Caco-2 (cell line): ENCODE data around the gene LRRC23. TPM values are rescaled to one million over a fixed set of nuclear protein-coding genes. Genes with fewer than 3 reads are reported as not detected.

Experiments used
- BruUV-seq: library from RNA; stranded (reverse); fragments of 400-500 nt; replicated peaks from 2 replicates; lab custom pipeline; 2021; lab: Mats Ljungman, UMichigan
- CTCF ChIA-PET: fragments of 300-600 bp; sonication (Branson Sonifier 250); formaldehyde crosslinking; loops from one replicate; lab custom pipeline; 2022; ENCODE audit warnings: antibody characterized with exemption; lab: Charles Lee
- POLR2A ChIA-PET: fragments of 300-600 bp; sonication (Branson Sonifier 250); formaldehyde crosslinking; loops from one replicate; lab custom pipeline; 2022; ENCODE audit warnings: antibody characterized with exemption; lab: Charles Lee
- DNase-seq, 2 experiments: peaks; one replicate each; pipeline versions ENCODE4 v3.0.0 to v3.0.0-alpha.2; 2020 to 2022
- H3K27me3 ChIP-seq: replicated peaks from 2 replicates; pipeline ENCODE4 v1.6.0; 2011; ENCODE audit warnings: low read length; ENCODE audit not compliant: control insufficient read depth, insufficient read depth
- H3K36me3 ChIP-seq: 2 replicates; pipeline ENCODE4 v1.5.1; 2011; ENCODE audit warnings: low read length; ENCODE audit not compliant: control insufficient read depth, insufficient read depth
- H3K4me1 ChIP-seq: fragments of 250-450 bp; sonication (Bioruptor Pico); 2 replicates; pipeline ENCODE4 v1.5.1; 2020; ENCODE audit warnings: mild to moderate bottlenecking
- H3K4me3 ChIP-seq: 2 replicates; pipeline ENCODE4 v1.5.1; 2011; ENCODE audit warnings: low read depth, mild to moderate bottlenecking, control low read depth, low read length
- H3K9me3 ChIP-seq: fragments of 250-450 bp; sonication (Bioruptor Pico); 2 replicates; pipeline ENCODE4 v1.5.1; 2020; ENCODE audit warnings: mild to moderate bottlenecking, moderate library complexity
- H3K27ac Mint-ChIP-seq: one replicate; pipeline ENCODE4 v1.8.0; 2022; ENCODE audit warnings: mixed read lengths; ENCODE audit not compliant: unreplicated experiment
- H3K27me3 Mint-ChIP-seq: one replicate; pipeline ENCODE4 v1.8.0; 2022; ENCODE audit warnings: mixed read lengths; ENCODE audit not compliant: insufficient read depth, unreplicated experiment
- H3K36me3 Mint-ChIP-seq: one replicate; pipeline ENCODE4 v1.8.0; 2022; ENCODE audit warnings: mild to moderate bottlenecking, mixed read lengths; ENCODE audit not compliant: insufficient read depth, unreplicated experiment
- H3K4me1 Mint-ChIP-seq: one replicate; pipeline ENCODE4 v1.8.0; 2022; ENCODE audit warnings: low read depth, mixed read lengths; ENCODE audit not compliant: unreplicated experiment
- H3K4me3 Mint-ChIP-seq: one replicate; pipeline ENCODE4 v1.8.0; 2022; ENCODE audit warnings: mild to moderate bottlenecking, moderate library complexity, mixed read lengths; ENCODE audit not compliant: unreplicated experiment
- H3K9me3 Mint-ChIP-seq: one replicate; pipeline ENCODE4 v1.8.0; 2022; ENCODE audit warnings: mixed read lengths; ENCODE audit not compliant: unreplicated experiment
- intact Hi-C: fragments of 100-400 bp; cut with micrococcal nuclease; formaldehyde crosslinking; loops from one replicate; pipeline ENCODE4 v1.10.0; 2022; ENCODE audit not compliant: unreplicated experiment
- microRNA-seq: library from miRNA; unstranded; fragments of <30 nt; microRNA quantifications from one replicate; pipeline ENCODE4 v1.2.0, GENCODE V29; 2022
- total RNA-seq: library from RNA; stranded (reverse); gene quantifications from 2 replicates; pipeline ENCODE4 v1.2.3, GENCODE V29; 2022
- TF ChIP-seq, protein P1 (sequence below), 2 experiments: fragments of 200-600 bp in 1 of 2; IDR thresholded peaks; 1 replicate in 1 of 2; 2 replicates in 1 of 2; pipeline versions ENCODE4 v1.5.1 to v1.8.0; 2011 to 2022; ENCODE audit warnings: antibody characterized with exemption in 1 of 2, control low read depth in 1 of 2, inconsistent platforms in 1 of 2, low read depth in 1 of 2, low read length in 1 of 2, mild to moderate bottlenecking in 1 of 2, moderate library complexity in 1 of 2; ENCODE audit not compliant: insufficient read depth in 1 of 2, severe bottlenecking in 1 of 2, unreplicated experiment in 1 of 2

LRRC23 gene
- total RNA-seq, 1 experiment from 2014 or later, result 8.6 TPM

DNA sequence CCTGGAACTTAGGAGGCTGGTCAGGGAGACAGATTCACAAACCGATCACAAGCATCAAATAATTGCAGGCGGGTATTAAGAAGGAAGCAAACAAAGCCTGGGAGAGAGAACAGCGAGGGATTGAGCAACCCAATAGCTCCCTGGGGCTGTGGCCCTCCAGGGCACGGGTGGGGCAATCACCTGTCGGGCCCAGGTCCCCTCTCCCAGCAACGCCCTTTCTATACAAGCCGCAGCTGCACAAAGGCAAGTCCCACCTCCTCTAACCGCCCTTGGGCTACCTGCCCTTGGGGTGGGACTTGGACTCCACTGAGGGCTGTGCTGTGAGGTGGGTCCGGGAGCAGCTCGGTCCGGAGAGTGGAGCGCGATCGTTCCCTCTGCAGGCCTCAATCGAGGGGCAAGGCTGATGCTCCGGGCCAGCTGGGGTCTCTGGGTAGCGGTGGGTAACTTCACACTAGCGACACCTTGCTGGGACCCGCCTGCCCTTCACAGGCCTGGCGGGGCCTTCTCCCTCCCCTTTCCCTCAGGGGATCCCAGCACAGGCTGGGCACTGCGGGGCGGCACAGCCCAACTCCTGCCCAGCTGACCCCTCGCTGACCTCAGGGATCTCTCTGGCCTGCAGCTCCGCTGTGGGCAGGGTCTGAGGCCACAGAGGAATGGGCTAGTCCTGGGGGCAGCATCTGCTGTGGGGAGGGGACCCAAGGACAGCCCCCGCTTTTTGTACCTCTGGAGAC is 57.8 kb downstream of the LRRC23 start:
- peaks cover 28% of the 10 kb centered on the region for H3K4me1 Mint-ChIP-seq
- no peaks in the 10 kb centered on the region for H3K27me3 ChIP-seq
- TF ChIP-seq, protein P1, sequence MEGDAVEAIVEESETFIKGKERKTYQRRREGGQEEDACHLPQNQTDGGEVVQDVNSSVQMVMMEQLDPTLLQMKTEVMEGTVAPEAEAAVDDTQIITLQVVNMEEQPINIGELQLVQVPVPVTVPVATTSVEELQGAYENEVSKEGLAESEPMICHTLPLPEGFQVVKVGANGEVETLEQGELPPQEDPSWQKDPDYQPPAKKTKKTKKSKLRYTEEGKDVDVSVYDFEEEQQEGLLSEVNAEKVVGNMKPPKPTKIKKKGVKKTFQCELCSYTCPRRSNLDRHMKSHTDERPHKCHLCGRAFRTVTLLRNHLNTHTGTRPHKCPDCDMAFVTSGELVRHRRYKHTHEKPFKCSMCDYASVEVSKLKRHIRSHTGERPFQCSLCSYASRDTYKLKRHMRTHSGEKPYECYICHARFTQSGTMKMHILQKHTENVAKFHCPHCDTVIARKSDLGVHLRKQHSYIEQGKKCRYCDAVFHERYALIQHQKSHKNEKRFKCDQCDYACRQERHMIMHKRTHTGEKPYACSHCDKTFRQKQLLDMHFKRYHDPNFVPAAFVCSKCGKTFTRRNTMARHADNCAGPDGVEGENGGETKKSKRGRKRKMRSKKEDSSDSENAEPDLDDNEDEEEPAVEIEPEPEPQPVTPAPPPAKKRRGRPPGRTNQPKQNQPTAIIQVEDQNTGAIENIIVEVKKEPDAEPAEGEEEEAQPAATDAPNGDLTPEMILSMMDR (IDR thresholded peaks at IDR 0.05; ENCODE audit: insufficient read depth in 1 of 2, low read depth in 1 of 2, low read length in 1 of 2, severe bottlenecking in 1 of 2, unreplicated experiment in 1 of 2), result no peak
- no peaks in the 10 kb centered on the region for H3K9me3 Mint-ChIP-seq
- peak overlapping the region; percentile 81 for H3K4me3 Mint-ChIP-seq
- peaks cover 8% of the 10 kb centered on the region; the same call in 1 of the 2 replicates for H3K36me3 ChIP-seq
- peak; percentile 90 to 93 for DNase-seq
- H3K27me3 Mint-ChIP-seq, result no peaks in the 10 kb centered on the region
- peak overlapping the region; percentile 93 for H3K27ac Mint-ChIP-seq
- ChIA-PET POLR2A (interaction anchor here (0.5 to 9.3 kb wide), 12 partner anchors 16 to 905 kb away, joined by 3 to 237 read pairs (median 4); partner anchors contain the start of genes C12orf57, CDCA3, COPS7A and LPCAT3), CTCF (interaction anchor here (0.5 to 8.6 kb wide), 14 partner anchors 17 to 117 kb away, joined by 3 to 241 read pairs (median 3); partner anchors contain the start of genes C12orf57, LPCAT3, RNU7-1 and SPSB2)
- no TSS peak for BruUV-seq
- peaks cover 35% of the 10 kb centered on the region for H3K4me1 ChIP-seq
- peak overlapping the region; percentile 64 for H3K4me3 ChIP-seq
- peaks cover 60% of the 10 kb centered on the region for H3K36me3 Mint-ChIP-seq
- H3K9me3 ChIP-seq, result no peaks in the 10 kb centered on the region
- intact Hi-C loops, result loop anchor here (1.0 to 5.0 kb wide), 5 partner anchors 16 to 147 kb away; partner anchors contain the start of genes C1R and C1RL

DNA sequence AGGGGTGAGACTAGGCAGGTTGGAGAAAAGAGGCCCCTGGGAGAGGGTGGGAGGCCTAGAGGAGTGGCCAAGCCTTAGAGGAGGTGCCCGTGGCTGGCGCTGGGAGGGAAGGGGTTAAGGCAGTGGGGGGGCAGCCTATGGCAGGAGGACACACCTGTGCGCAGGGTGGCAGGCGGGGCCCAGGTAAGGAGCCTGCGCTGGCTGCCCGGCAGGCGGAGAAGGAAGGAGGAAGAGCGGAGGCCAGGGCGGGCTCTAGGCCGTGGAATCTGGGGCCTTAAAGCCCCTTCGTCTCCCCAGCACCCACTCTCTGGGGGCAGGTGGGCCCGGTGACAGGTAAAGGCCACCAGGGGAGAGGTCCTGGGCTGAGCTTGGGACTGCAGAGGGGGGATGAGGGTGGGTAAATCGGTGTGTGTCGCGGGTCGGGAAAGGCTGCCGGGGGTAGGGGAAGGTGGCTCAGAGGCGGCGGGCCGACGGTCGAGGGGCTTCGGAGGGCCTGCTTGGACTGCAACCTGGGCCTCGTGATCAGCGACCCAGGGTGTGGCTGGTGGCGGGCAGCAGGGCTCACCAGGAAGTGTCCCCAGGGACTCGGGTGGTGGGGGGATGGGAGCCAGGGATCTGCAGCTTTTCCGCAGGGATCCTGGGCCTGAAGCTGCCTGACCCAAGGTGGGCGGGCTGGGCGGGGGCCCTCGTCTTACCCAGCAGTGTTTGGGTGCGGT is 58.6 kb downstream of the LRRC23 start:
- intact Hi-C loops, result loop anchor here (1.0 to 5.0 kb wide), 3 partner anchors 72 to 146 kb away; partner anchors contain the start of genes C1R and C1RL
- Histone ChIP-seq H3K4me1 (peaks cover 35% of the 10 kb centered on the region), H3K27me3 (no peaks in the 10 kb centered on the region), H3K36me3 (peaks cover 13% of the 10 kb centered on the region), H3K9me3 (no peaks in the 10 kb centered on the region), H3K4me3 (peak overlapping the region; percentile 64)
- TF ChIP-seq, protein P1 (IDR thresholded peaks at IDR 0.05; ENCODE audit: insufficient read depth in 1 of 2, low read depth in 1 of 2, low read length in 1 of 2, severe bottlenecking in 1 of 2, unreplicated experiment in 1 of 2), result peak in 1 of 2 experiments; percentile 33
- Mint-ChIP-seq H3K36me3 (peaks cover 67% of the 10 kb centered on the region), H3K27me3 (no peaks in the 10 kb centered on the region), H3K4me1 (peaks cover 28% of the 10 kb centered on the region), H3K9me3 (no peaks in the 10 kb centered on the region), H3K4me3 (peak overlapping the region; percentile 81), H3K27ac (peak overlapping the region; percentile 93)
- peak; percentile 99 for DNase-seq
- POLR2A ChIA-PET, result interaction anchor here (0.6 to 9.3 kb wide), 9 partner anchors 12 to 906 kb away, joined by 3 to 237 read pairs (median 5); partner anchors contain the start of genes C12orf57, LPCAT3, RNU7-1 and SPSB2
- no TSS peak for BruUV-seq
- CTCF ChIA-PET, result interaction anchor here (0.8 to 8.6 kb wide), 11 partner anchors 11 to 145 kb away, joined by 3 to 241 read pairs (median 7); partner anchors contain the start of genes C12orf57, C1RL, LPCAT3 and RNU7-1

Small RNA genes within 50 kb of the gene (microRNA-seq; reads per million reads assigned to microRNA genes)
- gene MIR141, result 1,972 reads per million, percentile 92 among the genes with 10 or more reads in this experiment
- 47,568 reads per million, percentile 99 among the genes with 10 or more reads in this experiment for gene MIR200C

Other genes with a start within 250 kb of the LRRC23 start
- gene ING4, start 241.7 kb upstream of the LRRC23 start, total RNA-seq, result 31.6 and 32.8 TPM in 2 replicates
- 119 and 127 TPM in 2 replicates for gene ZNF384, start 215.4 kb upstream of the LRRC23 start, total RNA-seq
- gene PIANP, start 204.0 kb upstream of the LRRC23 start, total RNA-seq, result 0.37 and 0.48 TPM in 2 replicates
- 56.8 and 61.9 TPM in 2 replicates for gene COPS7A, start 180.8 kb upstream of the LRRC23 start, total RNA-seq
- gene MLF2, start 151.7 kb upstream of the LRRC23 start, total RNA-seq, result 303 and 309 TPM in 2 replicates
- 264 and 285 TPM in 2 replicates for gene PTMS, start 138.5 kb upstream of the LRRC23 start, total RNA-seq
- gene LAG3, start 132.3 kb upstream of the LRRC23 start, total RNA-seq, result 1.9 and 3.2 TPM in 2 replicates
- gene CD4, start 115.3 kb upstream of the LRRC23 start, total RNA-seq, result not detected in 2 replicates
- 0.81 and 1.2 TPM in 2 replicates for gene GPR162, start 83.0 kb upstream of the LRRC23 start, total RNA-seq
- gene P3H3, start 76.4 kb upstream of the LRRC23 start, total RNA-seq, result 25.1 and 25.6 TPM in 2 replicates
- gene GNB3, start 63.9 kb upstream of the LRRC23 start, total RNA-seq, result 3.9 and 5.1 TPM in 2 replicates
- 147 and 152 TPM in 2 replicates for gene CDCA3, start 53.5 kb upstream of the LRRC23 start, total RNA-seq
- gene USP5, start 52.7 kb upstream of the LRRC23 start, total RNA-seq, result 226 and 230 TPM in 2 replicates
- gene TPI1, start 37.3 kb upstream of the LRRC23 start, total RNA-seq, result 1,141 and 1,254 TPM in 2 replicates
- 23.7 and 24.7 TPM in 2 replicates for gene SPSB2, start 31.5 kb upstream of the LRRC23 start, total RNA-seq
- gene ENO2, start 9.8 kb downstream of the LRRC23 start, total RNA-seq, result 23.2 and 25.3 TPM in 2 replicates
- gene ATN1, start 23.1 kb downstream of the LRRC23 start, total RNA-seq, result 126 TPM in 2 replicates
- not detected in 2 replicates for gene RNU7-1, start 39.0 kb downstream of the LRRC23 start, total RNA-seq
- 111 TPM in 2 replicates for gene C12orf57, start 39.2 kb downstream of the LRRC23 start, total RNA-seq
- 43.9 and 54.8 TPM in 2 replicates for gene PTPN6, start 46.5 kb downstream of the LRRC23 start, total RNA-seq
- gene PHB2, start 65.8 kb downstream of the LRRC23 start, total RNA-seq, result 411 and 479 TPM in 2 replicates
- 149 and 161 TPM in 2 replicates for gene EMG1, start 66.1 kb downstream of the LRRC23 start, total RNA-seq
- gene LPCAT3, start 113.7 kb downstream of the LRRC23 start, total RNA-seq, result 142 and 155 TPM in 2 replicates
- 5.3 and 6.1 TPM in 2 replicates for gene C1S, start 155.9 kb downstream of the LRRC23 start, total RNA-seq
- gene C1R, start 187.6 kb downstream of the LRRC23 start, total RNA-seq, result 3.9 and 4.2 TPM in 2 replicates
- 38.7 and 40.2 TPM in 2 replicates for gene C1RL, start 204.4 kb downstream of the LRRC23 start, total RNA-seq
- gene RBP5, start 224.1 kb downstream of the LRRC23 start, total RNA-seq, result 0.86 and 1.8 TPM in 2 replicates
- gene CLSTN3, start 225.5 kb downstream of the LRRC23 start, total RNA-seq, result 40.2 and 44.3 TPM in 2 replicates